Smooth muscle cell (in vitro differentiated cells): Measurements from ENCODE around the gene PRKACB. TPM values are rescaled to one million over a fixed set of nuclear protein-coding genes. Genes with fewer than 3 reads are reported as not detected.
A peak's percentile ranks its signal among the peaks of the same experiment; 100 is the strongest.
"Not testable (repeated sequence)": the region's sequence is repeated elsewhere in the genome, so short reads cannot be mapped to it uniquely, and the experiment has no call there.

Experiments
- DNase-seq: peaks from one replicate; lab custom pipeline; 2025; ENCODE audit not compliant: unreplicated experiment; lab: John Stamatoyannopoulos, UW
- H2AFZ ChIP-seq: fragments of 200-600 bp; sonication (generic); 2 replicates; pipeline ENCODE4 v1.6.0; 2016; ENCODE audit warnings: antibody characterized with exemption, low read depth, mild to moderate bottlenecking
- H3F3A ChIP-seq: fragments of 200-600 bp; sonication (generic); 2 replicates; pipeline ENCODE4 v1.6.0; 2017; ENCODE audit warnings: antibody characterized with exemption, low read depth
- H3K27ac ChIP-seq: fragments of 200-600 bp; sonication (generic); 2 replicates; pipeline ENCODE4 v1.5.1; 2016; ENCODE audit warnings: low read depth, mild to moderate bottlenecking
- H3K27me3 ChIP-seq: fragments of 200-600 bp; sonication (generic); 2 replicates; pipeline ENCODE4 v1.6.1; 2016; ENCODE audit warnings: low read depth, mild to moderate bottlenecking
- H3K36me3 ChIP-seq: fragments of 200-600 bp; sonication (generic); 2 replicates; pipeline ENCODE4 v1.5.1; 2016; ENCODE audit warnings: low read depth
- H3K4me1 ChIP-seq: fragments of 200-600 bp; sonication (generic); 2 replicates; pipeline ENCODE4 v1.5.1; 2016; ENCODE audit warnings: low read depth
- H3K4me2 ChIP-seq: fragments of 200-600 bp; sonication (generic); 2 replicates; pipeline ENCODE4 v1.6.0; 2016; ENCODE audit warnings: mild to moderate bottlenecking
- H3K4me3 ChIP-seq: fragments of 200-600 bp; sonication (generic); 2 replicates; pipeline ENCODE4 v1.5.1; 2016; ENCODE audit warnings: mild to moderate bottlenecking
- H3K79me2 ChIP-seq: fragments of 200-600 bp; sonication (generic); 2 replicates; pipeline ENCODE4 v1.6.0; 2016; ENCODE audit warnings: low read depth, mild to moderate bottlenecking
- H3K9ac ChIP-seq: fragments of 200-600 bp; sonication (generic); 2 replicates; pipeline ENCODE4 v1.6.0; 2016; ENCODE audit warnings: low read depth
- H3K9me3 ChIP-seq: fragments of 200-600 bp; sonication (generic); replicated peaks from 2 replicates; pipeline ENCODE4 v1.5.1; 2016; ENCODE audit warnings: low read depth
- H4K20me1 ChIP-seq: fragments of 200-600 bp; sonication (generic); 2 replicates; pipeline ENCODE4 v1.6.0; 2016; ENCODE audit warnings: low read depth
- CTCF ChIP-seq: fragments of 200-600 bp; sonication (generic); IDR thresholded peaks from 2 replicates; pipeline ENCODE4 v1.5.1; 2017; ENCODE audit warnings: borderline replicate concordance, mild to moderate bottlenecking, antibody characterized with exemption; ENCODE audit not compliant: insufficient read depth, poor library complexity, severe bottlenecking
- WGBS: methylation state at CpG from one replicate; pipeline ENCODE4 v1.1.7; 2016; ENCODE audit warnings: low lambda C conversion rate; 5-methylcytosine and 5-hydroxymethylcytosine counted together
- polyA plus RNA-seq: library from polyadenylated mRNA; unstranded; fragments of >200 nt; fragmentation: Nextera tagmentation; extraction: Ambion mirVana; gene quantifications from 2 replicates; pipeline ENCODE4 v1.2.1, GENCODE V29; 2016
- small RNA-seq: library from RNA; depleted of rRNA; stranded (forward); fragments of <200 nt; gene quantifications from one replicate; pipeline ENCODE3, GENCODE V24; 2014
- total RNA-seq: library from RNA; depleted of rRNA; stranded (reverse); fragments of >200 nt; gene quantifications from 2 replicates; pipeline ENCODE4 v1.2.3, GENCODE V29; 2014

Gene PRKACB
- total and polyA plus RNA-seq, 2 experiments from 2014 or later, result 18.8 to 42.3 TPM

GRCh38 chr1:84283381-84283780, 139.3 kb downstream of the PRKACB start:
- DNase-seq, result no peak
- H3K36me3 ChIP-seq, result peaks cover 2% of the 10 kb centered on the region
- no peak overlapping the region for H2AFZ ChIP-seq
- H3K27me3 ChIP-seq, result no peaks in the 10 kb centered on the region
- H4K20me1 ChIP-seq, result no peaks in the 10 kb centered on the region
- no peak for TF ChIP-seq CTCF
- no peak overlapping the region for H3K27ac ChIP-seq
- H3K9ac ChIP-seq, result no peak overlapping the region
- no peaks in the 10 kb centered on the region for H3F3A ChIP-seq
- H3K4me2 ChIP-seq, result no peak overlapping the region
- no peaks in the 10 kb centered on the region for H3K79me2 ChIP-seq
- no peaks in the 10 kb centered on the region for H3K4me1 ChIP-seq
- 33% methylated on average over 1 of the region's 1 CpG for WGBS
- no peak overlapping the region for H3K4me3 ChIP-seq
- H3K9me3 ChIP-seq, result peaks cover 5% of the 10 kb centered on the region

- no peak overlapping the region for H2AFZ ChIP-seq
- no peaks in the 10 kb centered on the region for H3K79me2 ChIP-seq
- no peaks in the 10 kb centered on the region for H3F3A ChIP-seq
- no peak overlapping the region for H3K4me3 ChIP-seq
- no peak for TF ChIP-seq CTCF
- H3K9ac ChIP-seq, result no peak overlapping the region
- WGBS, result 96% methylated on average over 1 of the region's 1 CpG
- no peaks in the 10 kb centered on the region for H4K20me1 ChIP-seq
- H3K36me3 ChIP-seq, result peaks cover 2% of the 10 kb centered on the region
- no peaks in the 10 kb centered on the region for H3K4me1 ChIP-seq
- no peak overlapping the region for H3K4me2 ChIP-seq
- no peak for DNase-seq
- no peak overlapping the region for H3K27ac ChIP-seq
- peaks cover 5% of the 10 kb centered on the region for H3K9me3 ChIP-seq
- H3K27me3 ChIP-seq, result no peaks in the 10 kb centered on the region
These were observed 142.0 kb downstream of the PRKACB start for GRCh38 chr1:84286071-84286470.

- not testable (repeated sequence) for H3K9me3 ChIP-seq, H3K36me3 ChIP-seq, H3K9ac ChIP-seq, H3K4me2 ChIP-seq, H3K79me2 ChIP-seq, H2AFZ ChIP-seq, H3K27ac ChIP-seq, H3K27me3 ChIP-seq, H4K20me1 ChIP-seq, H3K4me3 ChIP-seq, H3F3A ChIP-seq, DNase-seq, H3K4me1 ChIP-seq
- WGBS, result 73% methylated on average over 3 of the region's 3 CpGs
These were observed 143.3 kb downstream of the PRKACB start for GRCh38 chr1:84287389-84287788.

Small RNA genes within 50 kb of the gene (small RNA-seq; reads per million reads assigned to genes)
- gene AL450063.1 (0.79 reads per million, percentile 26 among the genes with 10 or more reads in this experiment), gene RF00410 (not detected)

Other genes with a start within 250 kb of the PRKACB start
- 6.3 and 8.8 TPM in 2 replicates for gene TTLL7, start 145.1 kb upstream of the PRKACB start, total RNA-seq
- gene TTLL7, start 145.1 kb upstream of the PRKACB start, polyA plus RNA-seq, result 4.8 and 9.5 TPM in 2 replicates
- gene SAMD13, start 157.4 kb downstream of the PRKACB start, total RNA-seq, result 0.54 and 2.7 TPM in 2 replicates
- 0.66 and 1.0 TPM in 2 replicates for gene SAMD13, start 157.4 kb downstream of the PRKACB start, polyA plus RNA-seq